CD4-positive, CD25-positive, alpha-beta regulatory T cell (primary cell): ENCODE data around the gene GPRIN2. TPM values are rescaled to one million over a fixed set of nuclear protein-coding genes. Genes with fewer than 3 reads are reported as not detected.
"Not testable (repeated sequence)": the region's sequence is repeated elsewhere in the genome, so short reads cannot be mapped to it uniquely, and the experiment has no call there.

ENCODE experiments used
- ATAC-seq, 2 donors: fragments of 150-1000 bp; cut with Tn5 transposase; one replicate each; pipeline ENCODE4 v1.10.0; 2021; ENCODE audit warnings: low read depth in 2 of 2, moderate number of reproducible peaks in 2 of 2, moderate library complexity in 1 of 2
- DNase-seq, 3 donors: peaks; one replicate each; pipeline versions ENCODE4 v3.0.0 to v3.0.0-alpha.2; 2012 to 2022; ENCODE audit warnings: mixed read lengths in 1 of 3
- H3K27ac ChIP-seq: one replicate; pipeline ENCODE4 v1.7.0; 2013; ENCODE audit warnings: mild to moderate bottlenecking, low read length; ENCODE audit not compliant: insufficient read depth, poor library complexity, severe bottlenecking
- H3K27me3 ChIP-seq: one replicate; pipeline ENCODE4 v1.7.0; 2013; ENCODE audit warnings: low read length; ENCODE audit not compliant: control insufficient read depth, insufficient read depth
- H3K36me3 ChIP-seq: one replicate; pipeline ENCODE4 v1.7.0; 2013; ENCODE audit warnings: mild to moderate bottlenecking, low read length, moderate library complexity; ENCODE audit not compliant: control insufficient read depth, insufficient read depth
- H3K4me1 ChIP-seq: 2 replicates; pipeline ENCODE4 v1.7.0; 2013; ENCODE audit warnings: mild to moderate bottlenecking, low read length; ENCODE audit not compliant: insufficient read depth, control insufficient read depth, poor library complexity, severe bottlenecking
- H3K4me3 ChIP-seq: one replicate; pipeline ENCODE4 v1.7.0; 2013; ENCODE audit warnings: low read depth, mild to moderate bottlenecking, low read length, moderate library complexity
- H3K9me3 ChIP-seq, 2 experiments: 1 replicate in 1 of 2; 2 replicates in 1 of 2; pipeline ENCODE4 v1.7.0; 2013; ENCODE audit warnings: low read length in 2 of 2, mild to moderate bottlenecking in 1 of 2, moderate library complexity in 1 of 2; ENCODE audit not compliant: control insufficient read depth in 2 of 2
- H3K27ac Mint-ChIP-seq, 3 donors: one replicate each; pipeline ENCODE4 v1.8.0; 2020 to 2022; ENCODE audit warnings: mild to moderate bottlenecking in 3 of 3, mixed read lengths in 3 of 3, moderate library complexity in 2 of 3
- H3K27me3 Mint-ChIP-seq: one replicate; pipeline ENCODE4 v1.8.0; 2022; ENCODE audit warnings: mild to moderate bottlenecking, mixed read lengths
- H3K36me3 Mint-ChIP-seq: one replicate; pipeline ENCODE4 v1.8.0; 2020; ENCODE audit warnings: mixed read lengths
- H3K4me1 Mint-ChIP-seq, 4 donors: one replicate each; pipeline ENCODE4 v1.8.0; 2020 to 2022; ENCODE audit warnings: mixed read lengths in 4 of 4, mild to moderate bottlenecking in 1 of 4
- H3K4me3 Mint-ChIP-seq, 4 donors: one replicate each; pipeline ENCODE4 v1.8.0; 2020 to 2022; ENCODE audit warnings: mild to moderate bottlenecking in 4 of 4, mixed read lengths in 4 of 4, moderate library complexity in 3 of 4
- H3K9me3 Mint-ChIP-seq, 7 donors: one replicate each; pipeline ENCODE4 v1.8.0; 2020 to 2022; ENCODE audit warnings: mixed read lengths in 7 of 7, mild to moderate bottlenecking in 3 of 7, moderate library complexity in 2 of 7
- polyA plus RNA-seq, 4 donors: library from polyadenylated mRNA; unstranded; fragments of 300-500 nt; fragmentation: Illumina TruSeq; gene quantifications; one replicate each; pipeline ENCODE4 v1.2.3, GENCODE V29; 2021
- total RNA-seq: library from RNA; stranded (reverse); gene quantifications from one replicate; pipeline ENCODE4 v1.2.3, GENCODE V29; 2022

GPRIN2 gene
- total and polyA plus RNA-seq, 5 donors from 2014 or later, result not detected

GRCh38 chr10:46512725-46513124 is 43.7 kb downstream of the GPRIN2 start:
- H3K9me3 Mint-ChIP-seq, H3K4me1 Mint-ChIP-seq, ATAC-seq, H3K27ac Mint-ChIP-seq, DNase-seq, H3K4me3 Mint-ChIP-seq, H3K36me3 Mint-ChIP-seq, H3K9me3 ChIP-seq, H3K4me1 ChIP-seq, H3K4me3 ChIP-seq, H3K27me3 ChIP-seq, H3K27ac ChIP-seq, H3K27me3 Mint-ChIP-seq, H3K36me3 ChIP-seq: not testable (repeated sequence)

- H3K36me3 Mint-ChIP-seq, ATAC-seq, H3K9me3 Mint-ChIP-seq, H3K27me3 Mint-ChIP-seq, H3K4me1 ChIP-seq, H3K4me3 Mint-ChIP-seq, H3K36me3 ChIP-seq, H3K27ac Mint-ChIP-seq, H3K4me3 ChIP-seq, DNase-seq, H3K4me1 Mint-ChIP-seq, H3K27ac ChIP-seq, H3K27me3 ChIP-seq, H3K9me3 ChIP-seq: not testable (repeated sequence)
Measured at GRCh38 chr10:46512002-46512401, 44.5 kb downstream of the GPRIN2 start.

Other genes starting within 250 kb of the GPRIN2 start
- not detected for gene ANXA8L1, start 180.9 kb downstream of the GPRIN2 start, total RNA-seq
- not detected for gene ANXA8L1, start 180.9 kb downstream of the GPRIN2 start, polyA plus RNA-seq
- not detected for gene NPY4R, start 90.7 kb downstream of the GPRIN2 start, total RNA-seq
- gene NPY4R, start 90.7 kb downstream of the GPRIN2 start, polyA plus RNA-seq, result not detected
- gene SYT15, start 22.5 kb upstream of the GPRIN2 start, total RNA-seq, result 0.67 TPM
- gene SYT15, start 22.5 kb upstream of the GPRIN2 start, polyA plus RNA-seq, result under 1 TPM in 3 of 4 donors, not detected in 1; 0.09 to 0.20 (median 0.13) TPM